ENCODE measurements around the gene TSPY2.
"Not testable (repeated sequence)": the region's sequence is repeated elsewhere in the genome, so short reads cannot be mapped to it uniquely, and the experiment has no call there.

- not testable (repeated sequence) for TF ChIP-seq CTCF (IDR thresholded peaks at IDR 0.05 in 2 of 3, conservative IDR thresholded peaks at IDR 0.05 in 1 of 3; ENCODE audit: control insufficient read depth in 2 of 3, extremely low read depth in 1 of 3, insufficient read depth in 1 of 3, low read depth in 3 of 3, low read length in 3 of 3); EZH2 (IDR thresholded peaks at IDR 0.05; ENCODE audit: borderline replicate concordance, control insufficient read depth, low read depth, low read length); PML (IDR thresholded peaks at IDR 0.05; ENCODE audit: low read length); REST (IDR thresholded peaks at IDR 0.05; ENCODE audit: low read depth, low read length); SP1 (IDR thresholded peaks at IDR 0.05; ENCODE audit: low read depth, low read length); ZNF24 (IDR thresholded peaks at IDR 0.05); MXI1 (IDR thresholded peaks at IDR 0.05; ENCODE audit: low read depth, low read length); BACH1 (IDR thresholded peaks at IDR 0.05; ENCODE audit: borderline replicate concordance); FOS (IDR thresholded peaks at IDR 0.05; ENCODE audit: borderline replicate concordance, extremely low read depth, insufficient read length); POLR2A (IDR thresholded peaks at IDR 0.05; ENCODE audit: low read depth, low read length); RFX5 (IDR thresholded peaks at IDR 0.05; ENCODE audit: low read depth, low read length); PBX3 (IDR thresholded peaks at IDR 0.05; ENCODE audit: insufficient replicate concordance, low read depth, low read length); TAF1 (IDR thresholded peaks at IDR 0.05; ENCODE audit: borderline replicate concordance, low read depth, low read length); JUND (IDR thresholded peaks at IDR 0.05; ENCODE audit: low read depth, low read length)
Measured at GRCh38 chrY:6245923-6246322, at the start of gene TSPY2.

Measured in GM12878 (cell line).